SU-DHL-6 (cell line): ENCODE data around the gene PRSS27.

Source experiments
- H2AFZ ChIP-seq: fragments of 200-600 bp; sonication (generic); 2 replicates; pipeline ENCODE4 v1.6.1; 2014; ENCODE audit warnings: low read depth, mild to moderate bottlenecking, moderate library complexity, mixed read lengths, antibody characterized with exemption, low read length; ENCODE audit not compliant: severe bottlenecking
- H3F3A ChIP-seq: fragments of 200-600 bp; shearing (Covaris generic); 2 replicates; pipeline ENCODE4 v1.6.0; 2016; ENCODE audit warnings: antibody characterized with exemption, mild to moderate bottlenecking; ENCODE audit not compliant: insufficient read depth
- H3K27ac ChIP-seq: fragments of 200-600 bp; sonication (generic); 2 replicates; pipeline ENCODE4 v1.5.1; 2016; ENCODE audit warnings: low read depth, mild to moderate bottlenecking, low read length, moderate library complexity, mixed read lengths
- H3K27me3 ChIP-seq: fragments of 200-600 bp; sonication (generic), shearing (Covaris generic); 2 replicates; pipeline ENCODE4 v1.6.0; 2014; ENCODE audit warnings: mild to moderate bottlenecking, low read length
- H3K36me3 ChIP-seq: fragments of 200-600 bp; sonication (generic); 2 replicates; pipeline ENCODE4 v1.6.1; 2014; ENCODE audit warnings: mild to moderate bottlenecking, low read length, mixed read lengths
- H3K4me2 ChIP-seq: fragments of 300-600, 200-600 bp; shearing (Covaris generic), sonication (generic); 2 replicates; pipeline ENCODE4 v1.6.0; 2014; ENCODE audit warnings: low read length, low read depth, mild to moderate bottlenecking; ENCODE audit not compliant: poor library complexity, severe bottlenecking
- H3K4me3 ChIP-seq: fragments of 200-600 bp; sonication (generic); 2 replicates; pipeline ENCODE4 v1.5.1; 2014; ENCODE audit warnings: antibody characterized with exemption, low read length, mild to moderate bottlenecking, mixed read lengths; ENCODE audit not compliant: insufficient read depth, poor library complexity, severe bottlenecking
- H3K79me2 ChIP-seq: fragments of 200-600 bp; sonication (generic); 2 replicates; pipeline ENCODE4 v1.6.1; 2014; ENCODE audit warnings: mild to moderate bottlenecking, low read length, moderate library complexity; ENCODE audit not compliant: insufficient read depth
- H3K9ac ChIP-seq: fragments of 200-600 bp; sonication (generic); 2 replicates; pipeline ENCODE4 v1.7.0; 2014; ENCODE audit warnings: mild to moderate bottlenecking, low read length
- H3K9me2 ChIP-seq: fragments of 200-600 bp; sonication (generic); replicated peaks from 2 replicates; pipeline ENCODE4 v1.6.1; 2014; ENCODE audit warnings: low read length; ENCODE audit not compliant: insufficient read depth
- H3K9me3 ChIP-seq: fragments of 200-600 bp; sonication (generic); 2 replicates; pipeline ENCODE4 v1.6.1; 2014; ENCODE audit warnings: low read length, mixed read lengths; ENCODE audit not compliant: insufficient read depth
- H4K20me1 ChIP-seq: fragments of 200-600 bp; sonication (generic); 2 replicates; pipeline ENCODE4 v1.6.1; 2014; ENCODE audit warnings: low read depth, mild to moderate bottlenecking, antibody characterized with exemption, low read length, moderate library complexity, mixed read lengths
- EZH2phosphoT487 ChIP-seq: fragments of 200-600 bp; sonication (generic), shearing (Covaris generic); conservative IDR thresholded peaks from 2 replicates; pipeline ENCODE4 v1.6.1; 2018; ENCODE audit warnings: mild to moderate bottlenecking, antibody characterized with exemption, low read length, moderate library complexity, mixed read lengths
- TF ChIP-seq, protein P1 (sequence below): fragments of 200-600 bp; sonication (generic); IDR thresholded peaks from one replicate; pipeline ENCODE4 v1.5.1; 2017; ENCODE audit warnings: antibody characterized with exemption, mild to moderate bottlenecking, low read length, moderate library complexity; ENCODE audit not compliant: insufficient read depth, poor library complexity, severe bottlenecking

The PRSS27 gene

DNA sequence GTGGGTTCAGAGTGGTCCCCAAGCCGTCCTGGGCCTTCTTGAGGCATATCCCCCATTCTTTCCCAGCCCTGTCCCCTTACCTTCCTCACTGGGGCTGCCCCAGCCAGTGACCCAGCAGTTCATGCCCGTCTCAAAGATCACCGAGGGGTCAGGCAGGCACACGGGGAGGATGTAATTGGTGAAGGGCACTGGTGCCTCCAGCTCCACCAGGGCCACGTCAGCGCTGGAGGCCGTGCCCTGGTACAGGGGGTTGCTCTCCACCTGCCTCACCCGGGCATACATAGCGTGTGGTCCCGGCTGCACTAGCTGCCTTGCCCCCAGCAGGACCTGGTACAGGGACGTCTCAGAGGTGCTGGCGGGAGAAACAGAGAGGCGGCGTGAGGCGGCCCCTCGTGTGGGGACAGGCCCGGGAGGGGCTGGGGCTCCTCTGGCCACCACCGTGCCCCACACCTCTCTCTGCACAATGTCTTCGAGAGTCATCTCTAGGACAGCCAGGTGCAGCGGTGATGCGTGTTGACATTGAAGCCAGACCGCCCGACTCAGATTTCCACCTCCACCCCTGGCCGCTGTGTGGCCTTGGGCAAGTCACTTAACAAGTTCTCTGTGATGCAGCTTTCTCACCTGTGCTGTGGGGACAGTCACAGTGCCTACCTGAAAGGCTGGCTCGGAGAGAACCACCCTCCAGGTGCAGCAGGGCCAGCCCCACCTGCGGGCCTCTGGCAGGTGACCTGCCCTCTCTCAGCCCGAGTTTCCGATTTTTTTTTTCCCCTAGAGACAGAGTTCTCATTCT lies 5.8 kb downstream of the PRSS27 start:
- Histone ChIP-seq H3K4me3 (no peak overlapping the region), H4K20me1 (no peaks in the 10 kb centered on the region), H3K9ac (no peak overlapping the region), H3K79me2 (no peaks in the 10 kb centered on the region), H3K9me2 (no peaks in the 10 kb centered on the region), H3F3A (no peaks in the 10 kb centered on the region), H3K36me3 (no peaks in the 10 kb centered on the region), H3K27ac (no peak overlapping the region), H2AFZ (no peak overlapping the region), H3K9me3 (no peaks in the 10 kb centered on the region), H3K4me2 (no peak overlapping the region), H3K27me3 (no peaks in the 10 kb centered on the region)
- no peak for TF ChIP-seq EZH2phosphoT487
- TF ChIP-seq, protein P1, sequence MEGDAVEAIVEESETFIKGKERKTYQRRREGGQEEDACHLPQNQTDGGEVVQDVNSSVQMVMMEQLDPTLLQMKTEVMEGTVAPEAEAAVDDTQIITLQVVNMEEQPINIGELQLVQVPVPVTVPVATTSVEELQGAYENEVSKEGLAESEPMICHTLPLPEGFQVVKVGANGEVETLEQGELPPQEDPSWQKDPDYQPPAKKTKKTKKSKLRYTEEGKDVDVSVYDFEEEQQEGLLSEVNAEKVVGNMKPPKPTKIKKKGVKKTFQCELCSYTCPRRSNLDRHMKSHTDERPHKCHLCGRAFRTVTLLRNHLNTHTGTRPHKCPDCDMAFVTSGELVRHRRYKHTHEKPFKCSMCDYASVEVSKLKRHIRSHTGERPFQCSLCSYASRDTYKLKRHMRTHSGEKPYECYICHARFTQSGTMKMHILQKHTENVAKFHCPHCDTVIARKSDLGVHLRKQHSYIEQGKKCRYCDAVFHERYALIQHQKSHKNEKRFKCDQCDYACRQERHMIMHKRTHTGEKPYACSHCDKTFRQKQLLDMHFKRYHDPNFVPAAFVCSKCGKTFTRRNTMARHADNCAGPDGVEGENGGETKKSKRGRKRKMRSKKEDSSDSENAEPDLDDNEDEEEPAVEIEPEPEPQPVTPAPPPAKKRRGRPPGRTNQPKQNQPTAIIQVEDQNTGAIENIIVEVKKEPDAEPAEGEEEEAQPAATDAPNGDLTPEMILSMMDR: no peak

DNA sequence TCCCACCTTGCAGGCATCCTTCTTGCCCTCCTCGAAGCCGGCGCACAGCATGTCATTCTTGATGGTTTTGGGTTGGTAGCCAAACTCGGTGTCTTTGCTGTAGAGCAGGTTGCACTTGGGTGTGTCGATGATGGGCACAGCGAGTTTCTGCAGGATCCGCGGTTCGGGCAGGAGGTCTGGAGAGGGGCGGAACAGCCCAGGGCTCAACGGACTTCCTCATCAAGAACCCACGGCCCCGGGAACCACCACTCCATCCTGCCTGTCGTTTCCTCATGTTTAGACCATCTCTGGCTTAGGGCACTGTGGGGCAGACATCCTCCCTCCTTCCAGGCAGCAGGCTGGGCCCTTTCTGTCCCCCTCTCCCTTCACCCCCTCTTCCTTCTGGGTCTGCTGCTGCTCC lies 6.5 kb downstream of the PRSS27 start:
- Histone ChIP-seq H3K36me3 (no peaks in the 10 kb centered on the region), H3K79me2 (no peaks in the 10 kb centered on the region), H3K9me2 (no peaks in the 10 kb centered on the region), H3K4me2 (no peak overlapping the region), H3K9me3 (no peaks in the 10 kb centered on the region), H3K9ac (no peak overlapping the region), H4K20me1 (no peaks in the 10 kb centered on the region), H2AFZ (no peak overlapping the region), H3K4me3 (no peak overlapping the region), H3F3A (no peaks in the 10 kb centered on the region), H3K27me3 (no peaks in the 10 kb centered on the region), H3K27ac (no peak overlapping the region)
- no peak for TF ChIP-seq EZH2phosphoT487
- TF ChIP-seq, protein P1: no peak

DNA sequence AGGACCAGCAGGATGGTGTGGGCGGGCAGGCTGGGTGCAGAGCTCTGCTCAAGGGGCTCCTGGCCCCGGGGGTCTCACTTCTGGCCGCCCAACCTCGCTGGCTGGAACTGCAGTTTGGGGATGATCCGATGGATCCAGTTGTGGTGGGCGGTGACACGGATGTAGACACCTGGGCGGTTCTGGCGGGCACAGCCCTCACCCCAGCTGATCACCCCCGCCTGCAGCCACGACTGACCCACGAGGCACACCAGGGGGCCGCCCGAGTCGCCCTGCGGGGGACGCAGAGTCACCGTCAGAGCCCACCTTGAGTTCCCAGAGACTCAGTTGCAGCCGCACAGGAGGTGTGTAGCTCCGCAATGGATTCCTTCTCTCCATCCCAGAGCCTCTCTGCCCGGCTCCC lies 7.5 kb downstream of the PRSS27 start:
- TF ChIP-seq, protein P1: no peak
- no peak for TF ChIP-seq EZH2phosphoT487
- H3K27ac ChIP-seq: no peak overlapping the region
- no peaks in the 10 kb centered on the region for H3K9me2 ChIP-seq
- no peaks in the 10 kb centered on the region for H4K20me1 ChIP-seq
- H2AFZ ChIP-seq: no peak overlapping the region
- no peaks in the 10 kb centered on the region for H3K79me2 ChIP-seq
- no peak overlapping the region for H3K4me2 ChIP-seq
- no peaks in the 10 kb centered on the region for H3K9me3 ChIP-seq
- H3K27me3 ChIP-seq: no peaks in the 10 kb centered on the region
- H3K9ac ChIP-seq: no peak overlapping the region
- H3F3A ChIP-seq: no peaks in the 10 kb centered on the region
- H3K36me3 ChIP-seq: no peaks in the 10 kb centered on the region
- no peak overlapping the region for H3K4me3 ChIP-seq
